Skeletal muscle tissue (tissue), 4 donors: Measurements from ENCODE around the gene TTC27. TPM values are rescaled to one million over a fixed set of nuclear protein-coding genes. Genes with fewer than 3 reads are reported as not detected.
A peak's percentile ranks its signal among the peaks of the same experiment; 100 is the strongest.

Experiments used
- H3K27ac ChIP-seq: one replicate; pipeline ENCODE4 v1.7.0; 2013; ENCODE audit warnings: mild to moderate bottlenecking, low read depth, low read length, inconsistent platforms
- H3K27me3 ChIP-seq, 3 donors: one replicate each; pipeline ENCODE4 v1.7.0; 2013; ENCODE audit warnings: low read length in 3 of 3; ENCODE audit not compliant: control insufficient read depth in 3 of 3, insufficient read depth in 3 of 3
- H3K36me3 ChIP-seq, 3 donors: one replicate each; pipeline ENCODE4 v1.7.0; 2013; ENCODE audit warnings: low read length in 3 of 3; ENCODE audit not compliant: control insufficient read depth in 3 of 3, insufficient read depth in 3 of 3
- H3K4me1 ChIP-seq, 3 donors: one replicate each; pipeline ENCODE4 v1.7.0; 2013; ENCODE audit warnings: low read length in 3 of 3, mild to moderate bottlenecking in 3 of 3; ENCODE audit not compliant: control insufficient read depth in 3 of 3, insufficient read depth in 3 of 3
- H3K4me3 ChIP-seq, 3 donors: one replicate each; pipeline ENCODE4 v1.7.0; 2013; ENCODE audit warnings: low read length in 3 of 3
- H3K9ac ChIP-seq, 3 donors: one replicate each; pipeline ENCODE4 v1.7.0; 2013; ENCODE audit warnings: low read length in 3 of 3, mild to moderate bottlenecking in 3 of 3, moderate library complexity in 2 of 3, low read depth in 1 of 3
- H3K9me3 ChIP-seq, 3 donors: one replicate each; pipeline ENCODE4 v1.7.0; 2013; ENCODE audit warnings: low read length in 3 of 3; ENCODE audit not compliant: control insufficient read depth in 3 of 3
- total RNA-seq: library from RNA; depleted of rRNA; stranded (reverse); fragments of >200 nt; gene quantifications from one replicate; pipeline ENCODE4 v1.2.3, GENCODE V29; 2014
- donor health status: Osteomylitis.

Gene TTC27
- total RNA-seq, 1 donor from 2014 or later = 23.5 TPM

DNA sequence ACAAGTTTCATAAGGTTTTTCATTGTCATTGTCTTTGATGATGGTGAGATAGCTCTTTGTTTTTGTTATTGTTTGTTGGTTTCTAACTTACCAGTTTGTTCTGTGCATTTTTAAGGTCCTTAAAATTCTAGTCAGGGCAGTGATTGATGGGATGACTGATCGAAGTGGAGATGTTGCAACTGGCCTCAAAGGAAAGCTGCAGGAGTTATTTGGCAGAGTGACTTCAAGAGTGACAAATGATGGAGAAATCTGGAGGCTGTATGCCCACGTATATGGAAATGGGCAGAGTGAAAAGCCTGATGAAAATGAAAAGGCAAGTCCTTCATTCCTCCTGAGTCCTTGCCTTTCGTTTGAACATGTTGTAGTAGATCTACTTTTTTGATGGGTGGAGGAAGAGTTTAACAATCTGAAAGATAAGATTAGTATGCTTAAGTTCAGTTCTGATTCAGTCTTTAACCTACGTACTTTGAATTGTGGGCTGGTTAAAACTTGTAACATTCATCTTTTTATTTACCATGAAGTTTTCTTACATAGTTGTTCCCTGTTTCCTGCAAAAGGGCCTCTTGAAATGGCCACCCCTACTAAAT, 183.2 kb downstream of the TTC27 start:
- Histone ChIP-seq H3K9me3 (no peaks in the 10 kb centered on the region), H3K4me1 (no peaks in the 10 kb centered on the region), H3K27ac (no peak overlapping the region), H3K27me3 (no peaks in the 10 kb centered on the region), H3K4me3 (no peak overlapping the region), H3K9ac (no peak overlapping the region), H3K36me3 (peaks cover 0 to 2% (median 0%) of the 10 kb centered on the region in 3 donors)

DNA sequence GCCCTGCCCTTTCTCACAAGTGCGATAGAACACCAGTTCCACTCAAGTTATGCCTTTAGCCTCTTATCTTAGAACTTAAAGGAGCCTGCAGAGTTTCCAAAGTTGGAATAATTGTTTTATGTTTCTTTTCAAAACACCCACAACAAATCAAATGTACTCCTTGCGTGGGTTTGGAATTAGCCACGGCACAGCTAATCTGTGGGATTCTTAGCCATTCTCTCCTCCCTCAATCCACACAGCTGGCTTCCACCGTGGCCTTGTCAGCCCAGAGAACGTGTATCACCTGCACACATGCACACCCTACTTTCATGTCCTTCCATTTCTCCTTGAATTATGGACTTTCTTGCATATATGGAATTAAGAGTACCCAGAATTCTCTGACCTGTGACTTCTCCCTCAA, 183.8 kb downstream of the TTC27 start:
- Histone ChIP-seq H3K4me3 (no peak overlapping the region), H3K36me3 (peaks cover 0 to 2% (median 0%) of the 10 kb centered on the region in 3 donors), H3K27me3 (no peaks in the 10 kb centered on the region), H3K27ac (no peak overlapping the region), H3K9me3 (no peaks in the 10 kb centered on the region), H3K9ac (no peak overlapping the region), H3K4me1 (no peaks in the 10 kb centered on the region)

DNA sequence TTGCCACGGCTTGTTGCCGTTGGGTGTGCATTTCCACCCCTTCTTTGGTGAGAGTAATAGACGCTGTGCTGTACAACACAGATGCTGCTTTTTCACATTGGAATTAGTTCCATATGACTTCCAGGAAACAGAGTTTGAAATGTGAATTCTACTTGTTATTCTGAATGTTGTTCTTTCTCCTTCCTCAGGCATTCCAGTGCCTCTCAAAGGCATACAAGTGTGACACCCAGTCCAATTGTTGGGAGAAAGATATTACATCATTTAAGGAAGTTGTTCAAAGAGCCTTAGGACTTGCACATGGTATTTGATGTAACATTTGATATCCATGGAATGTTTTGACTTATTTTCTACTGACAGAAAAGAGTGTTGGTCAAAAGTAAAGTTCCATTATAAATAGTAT, 184.5 kb downstream of the TTC27 start:
- Histone ChIP-seq H3K9ac (no peak overlapping the region), H3K36me3 (peaks cover 0 to 2% (median 0%) of the 10 kb centered on the region in 3 donors), H3K9me3 (no peaks in the 10 kb centered on the region), H3K4me3 (no peak overlapping the region), H3K4me1 (no peaks in the 10 kb centered on the region), H3K27me3 (no peaks in the 10 kb centered on the region), H3K27ac (no peak overlapping the region)

DNA sequence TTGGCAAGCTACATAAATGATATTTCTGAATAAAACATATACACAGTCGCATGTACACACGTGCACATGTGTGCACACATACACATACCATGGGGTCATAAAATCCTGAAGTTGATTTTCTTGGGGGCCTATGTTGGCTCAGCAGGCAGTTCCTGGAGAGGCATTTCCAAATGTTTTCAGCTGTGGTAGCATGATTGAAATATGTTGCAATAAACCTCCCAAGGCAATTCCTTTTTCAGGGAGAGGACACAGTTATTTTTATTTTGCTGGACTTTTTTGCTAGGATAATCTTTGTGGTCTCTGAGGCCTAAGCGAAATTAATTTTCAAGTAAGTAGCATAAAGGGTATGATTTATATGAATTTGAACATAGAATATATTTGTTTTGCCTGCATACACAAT, 192.2 kb downstream of the TTC27 start:
- Histone ChIP-seq H3K4me3 (no peak overlapping the region), H3K9me3 (no peaks in the 10 kb centered on the region), H3K27ac (no peak overlapping the region), H3K4me1 (peaks cover 7 to 14% (median 8%) of the 10 kb centered on the region in 3 donors), H3K9ac (no peak overlapping the region), H3K36me3 (peaks cover 0 to 4% (median 0%) of the 10 kb centered on the region in 3 donors), H3K27me3 (no peaks in the 10 kb centered on the region)

DNA sequence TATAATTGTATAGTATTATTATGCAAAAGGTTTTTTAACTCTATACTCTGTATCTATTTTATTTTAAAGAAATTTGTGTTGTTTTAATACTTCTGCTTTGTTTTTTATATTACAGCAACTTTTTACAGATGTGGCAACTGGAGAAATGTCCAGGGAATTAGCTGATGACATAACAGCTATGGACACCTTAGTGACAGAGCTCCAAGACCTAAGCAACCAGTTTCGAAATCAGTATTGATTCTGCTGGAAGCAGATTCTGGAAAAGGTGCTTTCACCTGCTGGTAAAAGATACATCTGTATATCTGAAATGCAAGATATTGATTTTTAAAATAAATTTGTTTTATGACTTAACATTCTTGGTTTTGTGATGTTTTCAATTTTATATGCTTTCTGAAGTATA, 192.9 kb downstream of the TTC27 start:
- H3K36me3 ChIP-seq = peaks cover 0 to 4% (median 0%) of the 10 kb centered on the region in 3 donors
- no peak overlapping the region for H3K27ac ChIP-seq
- H3K9me3 ChIP-seq = no peaks in the 10 kb centered on the region
- no peaks in the 10 kb centered on the region for H3K27me3 ChIP-seq
- no peak overlapping the region for H3K9ac ChIP-seq
- H3K4me1 ChIP-seq = peaks cover 11 to 19% (median 12%) of the 10 kb centered on the region in 3 donors
- H3K4me3 ChIP-seq = no peak overlapping the region

DNA sequence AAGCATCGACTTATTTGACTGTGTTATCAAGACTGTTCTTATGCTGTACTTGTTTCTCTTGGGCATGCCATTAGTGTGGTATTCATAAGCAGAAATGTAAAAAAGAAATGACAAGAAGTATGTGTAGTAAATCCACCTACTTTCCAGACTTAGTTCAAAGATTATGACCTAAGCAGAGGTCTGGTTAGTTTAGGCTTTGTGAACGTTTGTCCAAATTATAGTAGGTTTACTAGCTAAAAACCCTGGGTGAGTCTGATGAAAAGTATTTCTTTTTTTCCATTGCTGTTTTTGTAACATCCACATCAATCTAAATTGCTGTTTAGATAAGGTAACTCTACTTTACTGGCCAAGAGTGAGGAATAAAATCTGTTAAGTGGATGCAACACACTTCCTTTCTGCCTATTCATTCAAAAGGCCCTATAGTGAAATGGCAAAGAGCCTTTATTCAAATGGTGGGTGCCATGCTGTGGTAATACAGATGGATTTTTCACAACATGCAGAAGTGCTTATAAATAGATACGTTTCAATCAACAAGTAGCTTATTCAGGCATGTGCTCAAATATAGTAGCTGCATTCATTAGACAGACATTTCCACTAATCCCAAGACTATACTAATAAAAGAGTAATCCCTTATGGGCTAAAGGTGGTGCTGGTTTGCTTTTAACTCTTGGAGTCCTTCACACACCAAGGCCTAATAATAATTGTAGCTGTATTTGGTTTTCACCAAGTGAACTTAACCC, 196.4 kb downstream of the TTC27 start:
- Histone ChIP-seq H3K27ac (peak overlapping the region; percentile 84), H3K4me3 (no peak overlapping the region), H3K36me3 (peaks cover 0 to 4% (median 0%) of the 10 kb centered on the region in 3 donors), H3K9me3 (peaks cover 0 to 5% (median 0%) of the 10 kb centered on the region in 3 donors), H3K9ac (no peak overlapping the region), H3K4me1 (peaks cover 11 to 28% (median 12%) of the 10 kb centered on the region in 3 donors), H3K27me3 (no peaks in the 10 kb centered on the region)

DNA sequence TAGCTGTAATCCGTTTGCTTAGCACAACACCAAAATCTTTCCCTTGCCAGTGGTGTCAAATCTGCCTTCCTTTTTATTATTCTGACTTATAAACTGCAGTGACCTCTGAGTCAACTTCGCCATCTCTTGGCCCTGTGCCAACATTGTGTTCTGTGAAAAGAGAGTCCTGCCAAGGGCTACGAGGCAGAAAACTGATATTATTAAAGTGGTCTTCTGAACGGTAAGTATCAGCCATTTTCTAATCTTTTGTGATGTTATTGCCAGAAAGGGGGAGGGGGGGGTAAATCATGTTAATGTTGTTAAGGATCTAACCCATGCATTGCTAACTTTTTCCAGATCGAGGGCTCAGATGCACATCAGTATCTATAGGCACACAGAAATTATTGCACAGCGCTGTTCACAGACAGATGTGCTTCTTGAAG, 197.5 kb downstream of the TTC27 start:
- H3K36me3 ChIP-seq = no peaks in the 10 kb centered on the region
- peak overlapping the region in 1 of 3 donors; percentile 2 for H3K9ac ChIP-seq
- peak overlapping the region; percentile 84 for H3K27ac ChIP-seq
- no peaks in the 10 kb centered on the region for H3K27me3 ChIP-seq
- peak overlapping the region in 1 of 3 donors; percentile 40 for H3K4me3 ChIP-seq
- peaks cover 0 to 5% (median 0%) of the 10 kb centered on the region in 3 donors for H3K9me3 ChIP-seq
- peaks cover 11 to 28% (median 12%) of the 10 kb centered on the region in 3 donors for H3K4me1 ChIP-seq

DNA sequence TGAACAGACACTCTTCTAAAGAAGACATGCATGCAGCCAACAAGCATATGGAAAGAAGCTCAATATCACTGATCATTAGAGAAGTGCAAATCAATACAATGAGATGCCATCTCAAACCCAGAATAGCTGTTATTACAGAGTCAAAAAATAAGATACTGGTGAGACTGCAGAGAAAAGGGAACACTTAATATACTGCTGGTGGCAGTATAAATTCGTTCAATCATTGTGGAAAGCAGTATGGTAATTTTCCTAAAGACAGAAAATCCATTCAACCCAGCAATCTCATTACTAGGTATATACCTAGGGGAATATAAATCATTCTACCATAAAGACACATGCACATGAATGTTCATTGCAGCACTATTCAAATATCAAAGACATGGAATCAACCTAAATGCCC, 202.3 kb downstream of the TTC27 start:
- H3K9ac ChIP-seq = no peak overlapping the region
- no peak overlapping the region for H3K4me3 ChIP-seq
- H3K27ac ChIP-seq = no peak overlapping the region
- H3K36me3 ChIP-seq = no peaks in the 10 kb centered on the region
- peaks cover 3 to 12% (median 4%) of the 10 kb centered on the region in 3 donors for H3K4me1 ChIP-seq
- peaks cover 0 to 5% (median 0%) of the 10 kb centered on the region in 3 donors for H3K9me3 ChIP-seq
- no peaks in the 10 kb centered on the region for H3K27me3 ChIP-seq

DNA sequence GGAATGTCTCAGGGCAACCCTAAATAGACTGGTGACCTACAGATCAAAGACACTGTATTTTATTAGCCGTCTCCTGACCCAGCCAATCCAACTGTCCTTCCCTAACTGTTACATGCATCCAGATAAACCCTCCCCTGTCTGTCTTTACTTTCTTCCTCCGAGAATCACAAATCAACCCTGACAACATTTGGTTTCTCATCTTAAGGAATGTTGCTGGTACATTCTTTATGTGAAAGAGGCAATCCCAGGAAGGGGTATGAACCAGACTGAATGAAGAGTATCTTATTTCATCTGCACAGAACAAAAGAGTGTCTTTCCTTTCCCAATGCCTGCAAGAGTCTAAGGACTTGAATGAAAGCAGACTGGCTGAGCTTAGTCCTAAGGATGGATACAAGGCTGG, 205.0 kb downstream of the TTC27 start:
- Histone ChIP-seq H3K9ac (no peak overlapping the region), H3K9me3 (peaks cover 0 to 5% (median 0%) of the 10 kb centered on the region in 3 donors)

DNA sequence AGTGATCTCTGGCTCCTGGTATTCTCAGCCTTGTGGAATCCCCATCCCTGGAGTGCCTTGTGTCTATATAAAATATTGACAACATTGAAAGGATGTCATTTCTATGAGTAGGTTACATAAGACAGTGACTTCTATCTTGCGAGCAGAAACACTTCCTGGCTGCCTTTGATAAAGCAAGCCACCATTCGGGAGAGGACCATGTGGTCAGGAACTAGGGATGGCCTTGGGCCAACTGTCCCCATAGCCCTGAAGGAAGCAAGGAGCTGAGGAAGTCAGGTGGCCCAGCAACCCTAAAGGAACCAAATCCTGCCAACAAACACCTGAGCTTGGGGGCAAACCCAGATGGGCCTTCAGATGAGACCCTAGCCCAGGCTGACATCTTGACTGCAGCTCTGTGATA, 205.9 kb downstream of the TTC27 start:
- no peaks in the 10 kb centered on the region for H3K27me3 ChIP-seq
- no peak overlapping the region for H3K9ac ChIP-seq
- no peaks in the 10 kb centered on the region for H3K36me3 ChIP-seq
- peaks cover 0 to under 1% (median 0%) of the 10 kb centered on the region in 3 donors for H3K4me1 ChIP-seq
- peaks cover 0 to 5% (median 0%) of the 10 kb centered on the region in 3 donors for H3K9me3 ChIP-seq
- no peak overlapping the region for H3K27ac ChIP-seq
- H3K4me3 ChIP-seq = no peak overlapping the region

More for the DNA sequence above, 205.0 kb downstream of the TTC27 start:
- Histone ChIP-seq H3K4me3 (no peak overlapping the region), H3K27me3 (no peaks in the 10 kb centered on the region), H3K36me3 (no peaks in the 10 kb centered on the region), H3K27ac (no peak overlapping the region), H3K4me1 (no peaks in the 10 kb centered on the region)
